G401.6 (cell line): ENCODE measurements around the gene DPH2.
A peak's percentile ranks its signal among the peaks of the same experiment; 100 is the strongest.

ENCODE experiments used
- FAIRE-seq: peaks from 2 replicates; lab custom pipeline; 2012; peaks lifted over from hg19 to GRCh38; lab: Jason Lieb, UNC

DPH2 gene

DNA sequence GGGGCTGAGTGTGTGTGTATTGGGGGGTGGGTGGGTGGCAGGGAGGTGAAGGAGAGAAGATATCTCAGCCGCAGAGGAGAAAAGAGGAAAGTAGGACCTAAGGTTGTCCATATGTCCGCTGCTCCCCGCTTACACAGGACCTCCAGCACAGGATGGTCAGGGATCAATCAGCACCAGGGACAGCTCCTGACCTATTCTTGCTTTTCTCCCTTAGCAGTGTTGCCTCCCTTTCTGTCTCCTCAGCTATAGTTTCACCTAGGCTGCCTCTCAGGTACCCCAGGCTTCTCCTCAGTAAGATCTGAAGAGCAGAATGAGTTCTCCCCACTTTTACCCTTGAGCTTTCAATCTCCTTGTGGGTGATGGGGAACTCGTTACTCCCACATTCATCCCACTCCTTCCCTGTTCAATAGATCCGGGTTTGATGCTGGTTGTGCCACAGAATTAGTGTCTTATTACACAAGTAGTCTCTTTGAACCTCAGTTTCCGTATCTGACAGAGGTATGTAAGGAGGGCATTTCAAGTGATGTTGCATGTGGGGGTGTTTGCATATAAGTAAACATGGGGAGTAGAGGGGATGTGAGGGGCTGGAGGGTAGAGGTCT lies 1.4 kb upstream of the DPH2 start:
- no peak for FAIRE-seq

DNA sequence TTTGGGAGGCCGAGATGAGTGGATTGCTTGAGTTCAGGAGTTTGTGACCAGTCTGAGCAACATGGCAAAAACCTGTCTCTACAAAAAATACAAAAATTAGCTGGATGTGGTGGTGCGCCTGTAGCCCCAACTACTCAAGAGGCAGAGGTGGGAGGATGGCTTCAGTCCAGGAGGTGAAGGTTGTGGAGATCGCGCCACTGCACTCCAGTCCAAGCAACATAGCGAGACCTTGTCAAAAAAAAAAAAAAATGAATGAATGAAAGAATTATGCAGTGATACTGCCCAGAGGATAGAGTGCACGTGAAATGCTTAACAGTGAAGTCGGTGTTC lies 429 bp upstream of the DPH2 start:
- no peak for FAIRE-seq

DNA sequence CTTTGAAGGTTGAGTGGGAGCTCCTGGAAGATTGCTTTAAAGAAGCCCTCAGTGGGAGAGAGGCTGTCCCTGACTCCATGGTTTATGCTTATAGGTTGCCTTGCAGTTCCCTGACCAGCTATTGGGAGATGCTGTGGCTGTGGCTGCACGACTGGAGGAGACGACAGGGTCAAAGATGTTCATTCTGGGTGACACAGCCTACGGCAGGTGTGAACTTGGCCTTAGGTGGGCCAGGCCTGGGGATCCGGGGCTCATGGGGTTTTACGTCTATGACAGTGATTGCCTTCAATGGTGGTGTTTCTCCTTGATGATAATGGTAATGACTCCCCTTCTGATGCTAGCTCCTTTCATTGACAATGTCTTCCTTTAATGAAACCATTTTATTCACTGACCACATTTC lies 692 bp downstream of the DPH2 start:
- FAIRE-seq, result no peak

DNA sequence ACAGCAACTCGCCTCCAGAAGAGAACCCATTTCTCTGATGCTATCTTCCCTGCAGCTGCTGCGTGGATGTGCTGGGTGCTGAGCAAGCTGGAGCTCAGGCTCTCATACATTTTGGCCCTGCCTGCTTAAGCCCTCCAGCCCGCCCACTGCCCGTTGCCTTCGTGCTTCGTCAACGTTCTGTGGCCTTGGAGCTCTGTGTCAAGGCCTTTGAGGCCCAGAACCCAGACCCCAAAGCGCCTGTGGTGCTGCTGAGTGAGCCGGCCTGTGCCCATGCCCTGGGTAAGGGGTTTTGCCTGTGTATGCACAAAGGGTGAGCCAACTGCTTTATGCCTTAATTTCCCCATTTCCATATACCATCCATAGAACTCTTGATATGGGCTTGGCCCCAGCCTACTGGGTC lies 1.1 kb downstream of the DPH2 start:
- FAIRE-seq, result no peak

DNA sequence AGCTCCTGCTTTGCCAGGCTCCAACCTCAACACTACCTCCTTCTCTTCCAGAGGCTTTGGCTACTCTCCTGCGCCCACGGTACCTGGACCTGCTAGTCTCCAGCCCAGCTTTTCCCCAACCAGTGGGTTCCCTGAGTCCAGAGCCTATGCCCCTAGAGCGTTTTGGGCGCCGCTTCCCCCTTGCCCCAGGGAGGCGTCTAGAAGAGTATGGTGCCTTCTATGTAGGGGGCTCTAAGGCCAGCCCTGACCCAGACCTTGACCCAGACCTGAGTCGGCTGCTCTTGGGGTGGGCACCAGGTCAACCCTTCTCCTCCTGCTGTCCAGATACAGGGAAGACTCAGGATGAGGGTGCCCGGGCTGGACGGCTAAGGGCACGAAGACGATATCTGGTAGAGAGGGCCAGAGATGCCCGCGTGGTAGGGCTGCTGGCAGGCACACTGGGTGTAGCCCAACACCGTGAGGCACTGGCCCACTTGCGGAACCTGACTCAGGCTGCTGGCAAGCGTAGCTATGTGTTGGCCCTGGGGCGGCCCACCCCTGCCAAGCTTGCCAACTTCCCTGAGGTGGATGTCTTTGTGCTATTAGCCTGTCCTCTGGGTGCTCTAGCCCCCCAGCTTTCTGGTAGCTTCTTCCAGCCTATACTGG lies 1.6 kb downstream of the DPH2 start:
- no peak for FAIRE-seq

DNA sequence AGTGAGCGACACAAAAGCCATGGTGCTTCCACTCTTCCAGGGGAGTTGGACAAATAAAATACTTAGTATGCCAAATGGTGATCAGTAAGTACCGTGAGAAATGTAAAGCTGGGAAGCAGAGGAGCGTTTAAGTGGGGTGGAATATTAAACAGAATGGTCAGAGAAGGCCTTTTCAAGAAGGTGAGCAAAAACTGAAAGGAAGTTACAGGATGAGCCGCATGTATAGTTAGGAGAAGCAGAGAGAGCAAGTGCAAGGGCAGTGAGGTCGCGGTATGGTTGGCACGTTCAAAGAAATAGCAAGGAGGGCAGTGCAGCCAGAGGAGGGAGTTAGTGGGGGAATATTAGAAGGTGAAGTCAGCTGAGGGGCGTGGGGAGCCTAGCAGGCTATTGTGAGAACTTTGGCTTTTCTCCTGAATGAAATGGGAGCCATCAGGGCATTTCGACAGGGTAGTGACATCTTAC lies 4.2 kb downstream of the DPH2 start:
- no peak for FAIRE-seq

DNA sequence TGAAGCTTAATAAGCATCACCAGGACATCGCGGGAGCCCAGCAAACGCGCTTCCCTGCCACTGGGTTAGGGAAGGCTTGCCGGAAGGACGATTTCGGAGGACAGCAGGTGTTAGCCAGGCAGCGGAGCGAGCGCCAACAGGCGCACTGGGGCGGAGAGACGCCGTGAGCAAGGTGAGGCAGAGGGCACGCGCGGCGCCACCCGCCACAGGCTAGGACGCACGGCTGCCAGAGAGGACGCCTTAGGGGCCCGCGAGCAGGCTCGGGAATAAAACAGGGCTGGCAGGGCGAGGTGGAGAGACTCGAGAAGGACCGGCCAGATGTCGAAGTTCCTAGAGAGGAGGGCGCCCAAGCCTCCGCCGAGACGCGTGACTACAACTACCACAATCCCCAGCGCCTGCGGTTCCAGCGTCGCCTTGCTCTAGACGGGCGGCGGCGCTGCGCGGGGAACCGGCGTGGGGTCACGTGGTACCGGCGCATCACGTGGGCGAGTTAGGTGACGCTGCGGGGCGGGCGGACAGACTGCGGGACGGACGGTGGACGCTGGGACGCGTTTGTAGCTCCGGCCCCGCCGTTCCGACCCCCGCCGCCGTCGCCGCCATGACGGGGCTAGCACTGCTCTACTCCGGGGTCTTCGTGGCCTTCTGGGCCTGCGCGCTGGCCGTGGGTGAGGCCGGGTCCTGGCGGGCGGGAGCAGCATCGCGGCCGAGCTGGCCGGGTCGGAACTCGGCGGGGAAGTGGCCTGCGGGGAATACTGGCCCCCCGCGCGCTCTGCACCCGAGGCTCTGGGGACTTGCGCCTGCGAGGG lies 4.8 kb downstream of the DPH2 start, which contains the start of gene ATP6V0B:
Gene ATP6V0B (plus strand): TSS at position 518 of the 806 bp plus-strand sequence. CDS start 81 bp downstream, at position 599.
- peak; percentile 89 for FAIRE-seq

DNA sequence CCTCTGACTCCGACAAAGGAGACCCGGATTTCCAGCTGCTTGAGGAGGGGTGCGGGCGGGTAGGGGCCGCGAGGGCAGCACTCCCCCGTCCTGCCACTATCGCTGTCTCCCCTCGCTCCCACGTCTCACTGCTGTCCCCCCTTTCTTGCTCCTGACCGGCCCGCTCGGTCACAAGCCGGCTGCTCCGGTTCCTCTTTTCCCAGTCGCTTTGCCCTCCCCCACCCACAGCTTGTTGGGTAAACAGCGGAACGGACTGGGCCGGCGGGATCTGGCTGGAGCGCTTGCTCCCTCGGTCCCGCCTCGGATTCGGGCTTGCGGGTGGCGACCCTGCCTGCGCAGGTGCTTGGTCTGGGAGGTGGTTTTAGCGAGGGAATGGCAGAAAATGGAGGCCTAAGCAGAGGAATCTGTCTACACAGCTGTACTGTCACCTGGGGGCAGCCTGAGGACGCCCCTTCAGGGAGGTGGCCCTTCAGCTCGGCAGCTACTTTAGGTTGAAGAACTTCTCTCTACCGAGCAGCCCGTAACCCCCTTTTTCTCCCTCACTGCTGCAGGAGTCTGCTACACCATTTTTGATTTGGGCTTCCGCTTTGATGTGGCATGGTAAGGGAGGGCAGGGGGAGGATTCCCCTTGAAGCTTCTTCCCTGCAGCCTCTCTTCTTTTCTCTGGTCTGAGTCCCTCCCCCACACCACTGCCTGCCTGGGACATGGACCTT lies 5.6 kb downstream of the DPH2 start:
- no peak for FAIRE-seq

DNA sequence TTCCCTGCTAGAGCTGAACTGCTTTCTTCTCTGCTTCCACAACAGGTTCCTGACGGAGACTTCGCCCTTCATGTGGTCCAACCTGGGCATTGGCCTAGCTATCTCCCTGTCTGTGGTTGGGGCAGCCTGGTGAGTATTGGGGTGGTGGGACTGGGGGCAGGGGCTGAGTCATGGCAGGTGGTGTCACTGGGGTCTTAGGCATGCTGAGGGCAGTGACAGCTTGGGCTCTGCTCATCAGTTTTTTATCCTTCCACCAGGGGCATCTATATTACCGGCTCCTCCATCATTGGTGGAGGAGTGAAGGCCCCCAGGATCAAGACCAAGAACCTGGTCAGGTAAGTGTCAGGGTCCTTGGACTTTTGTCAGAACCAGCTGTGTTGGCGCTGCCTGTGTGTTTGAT lies 6.2 kb downstream of the DPH2 start:
- FAIRE-seq, result no peak

DNA sequence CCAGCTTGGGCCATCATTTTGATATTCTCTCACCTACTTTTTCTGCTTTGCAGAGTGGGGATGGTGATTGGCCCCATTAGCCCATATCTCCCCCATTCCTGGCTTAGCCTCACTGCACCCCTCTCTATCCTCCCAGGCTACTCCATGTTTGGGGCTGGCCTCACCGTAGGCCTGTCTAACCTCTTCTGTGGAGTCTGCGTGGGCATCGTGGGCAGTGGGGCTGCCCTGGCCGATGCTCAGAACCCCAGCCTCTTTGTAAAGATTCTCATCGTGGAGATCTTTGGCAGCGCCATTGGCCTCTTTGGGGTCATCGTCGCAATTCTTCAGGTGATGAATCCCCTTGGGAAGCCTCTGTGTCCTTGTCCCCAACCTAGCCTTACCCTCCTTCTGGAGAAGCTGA lies 7.1 kb downstream of the DPH2 start:
- FAIRE-seq, result no peak

DNA sequence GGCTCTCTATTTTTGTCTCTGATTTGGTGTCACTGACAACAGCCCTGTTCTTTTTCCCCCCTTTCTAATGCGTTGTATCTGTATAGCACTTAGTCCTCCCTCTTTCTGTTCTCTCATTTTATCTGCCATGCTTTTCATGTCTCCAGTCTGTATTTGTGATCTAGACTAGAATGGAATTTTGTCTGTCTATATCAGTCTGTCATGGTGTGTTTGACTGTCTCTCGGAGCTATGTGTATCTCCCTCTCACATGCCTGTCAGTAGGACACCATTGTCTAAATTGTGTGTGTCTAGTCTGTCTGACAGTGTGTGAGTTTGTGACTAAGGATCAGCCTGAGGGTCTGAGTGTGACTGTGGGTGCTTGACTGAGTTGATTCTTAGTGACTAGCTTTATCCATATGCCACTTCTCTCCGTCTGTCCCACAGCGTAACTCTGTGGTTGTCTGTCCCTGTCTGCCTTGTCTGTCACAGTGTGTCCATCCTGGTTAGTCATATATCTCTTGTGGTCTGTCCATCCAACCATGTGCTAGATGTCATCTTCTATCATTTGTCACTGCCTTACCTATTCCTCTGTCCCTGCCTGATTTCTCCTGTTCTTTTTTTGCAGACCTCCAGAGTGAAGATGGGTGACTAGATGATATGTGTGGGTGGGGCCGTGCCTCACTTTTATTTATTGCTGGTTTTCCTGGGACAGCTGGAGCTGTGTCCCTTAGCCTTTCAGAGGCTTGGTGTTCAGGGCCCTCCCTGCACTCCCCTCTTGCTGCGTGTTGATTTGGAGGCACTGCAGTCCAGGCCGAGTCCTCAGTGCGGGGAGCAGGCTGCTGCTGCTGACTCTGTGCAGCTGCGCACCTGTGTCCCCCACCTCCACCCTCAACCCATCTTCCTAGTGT lies 7.8 kb downstream of the DPH2 start:
- FAIRE-seq, result no peak

DNA sequence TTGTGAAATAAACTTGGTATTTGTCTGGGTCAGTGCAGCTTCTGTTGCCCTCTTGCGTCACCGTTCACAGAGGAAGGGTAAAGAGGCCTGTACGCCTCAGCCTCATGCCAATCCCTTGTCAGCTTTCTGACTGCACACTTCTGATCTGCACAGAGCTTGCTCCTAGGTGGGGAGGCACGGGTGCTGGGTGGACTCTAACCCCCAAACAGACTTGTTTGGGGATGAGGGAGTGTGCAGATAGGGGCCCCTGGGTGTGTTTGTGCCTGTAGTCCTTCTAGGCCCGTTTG lies 8.4 kb downstream of the DPH2 start:
- no peak for FAIRE-seq

DNA sequence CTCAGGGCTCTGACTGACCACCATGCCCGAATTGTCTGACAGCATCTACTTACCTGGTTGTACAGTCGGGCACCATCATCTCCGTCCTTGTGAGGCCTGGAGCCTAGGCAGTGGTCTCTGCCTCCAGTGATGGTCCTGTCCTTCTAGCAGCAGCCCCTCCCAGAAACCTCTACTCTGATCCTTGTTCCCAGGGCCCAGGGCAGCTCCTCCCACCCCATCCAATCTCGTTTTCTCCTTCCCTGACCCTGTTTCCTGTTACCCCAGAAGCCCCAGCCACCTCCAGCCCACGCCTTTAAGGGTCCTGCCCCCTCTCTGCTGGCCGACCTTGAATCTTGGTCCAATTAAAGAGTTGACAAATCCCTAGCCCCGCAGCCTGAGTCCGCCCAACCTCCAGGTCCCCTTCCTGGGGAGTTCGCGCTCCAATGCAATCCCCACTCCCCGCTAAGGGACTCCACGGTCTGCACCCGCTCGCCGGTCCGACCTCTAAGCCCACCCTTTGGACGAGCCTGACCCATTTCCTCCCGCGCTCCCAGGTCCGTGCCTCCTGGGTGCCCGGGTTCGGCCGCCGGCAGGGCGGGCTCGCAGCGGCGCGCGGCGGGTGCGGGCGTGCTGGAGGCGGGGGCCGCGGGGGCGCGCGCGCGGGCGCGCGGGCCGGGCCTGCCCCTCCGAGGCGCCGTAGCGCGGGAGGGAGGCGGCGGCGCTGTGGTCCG lies 8.9 kb downstream of the DPH2 start, which contains the start of gene B4GALT2:
Gene B4GALT2 (plus strand): TSS at position 660 of the 710 bp plus-strand sequence. CDS start 1,951 bp downstream, outside the sequence.
- FAIRE-seq, result no peak

DNA sequence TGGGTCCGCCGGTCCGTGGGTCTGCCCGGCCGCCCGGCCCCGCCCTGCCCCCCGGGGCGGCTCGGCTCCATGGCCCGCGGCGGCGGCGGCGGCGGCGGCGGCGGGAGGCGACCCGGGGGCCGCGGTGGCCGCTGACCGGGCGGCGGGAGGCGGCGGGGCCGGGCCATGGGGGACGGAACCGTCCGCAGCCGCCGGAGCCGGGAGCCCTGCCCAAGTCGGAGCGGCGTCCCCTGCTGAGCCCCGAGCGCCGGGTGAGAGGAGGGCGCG lies 9.4 kb downstream of the DPH2 start:
- no peak for FAIRE-seq

DNA sequence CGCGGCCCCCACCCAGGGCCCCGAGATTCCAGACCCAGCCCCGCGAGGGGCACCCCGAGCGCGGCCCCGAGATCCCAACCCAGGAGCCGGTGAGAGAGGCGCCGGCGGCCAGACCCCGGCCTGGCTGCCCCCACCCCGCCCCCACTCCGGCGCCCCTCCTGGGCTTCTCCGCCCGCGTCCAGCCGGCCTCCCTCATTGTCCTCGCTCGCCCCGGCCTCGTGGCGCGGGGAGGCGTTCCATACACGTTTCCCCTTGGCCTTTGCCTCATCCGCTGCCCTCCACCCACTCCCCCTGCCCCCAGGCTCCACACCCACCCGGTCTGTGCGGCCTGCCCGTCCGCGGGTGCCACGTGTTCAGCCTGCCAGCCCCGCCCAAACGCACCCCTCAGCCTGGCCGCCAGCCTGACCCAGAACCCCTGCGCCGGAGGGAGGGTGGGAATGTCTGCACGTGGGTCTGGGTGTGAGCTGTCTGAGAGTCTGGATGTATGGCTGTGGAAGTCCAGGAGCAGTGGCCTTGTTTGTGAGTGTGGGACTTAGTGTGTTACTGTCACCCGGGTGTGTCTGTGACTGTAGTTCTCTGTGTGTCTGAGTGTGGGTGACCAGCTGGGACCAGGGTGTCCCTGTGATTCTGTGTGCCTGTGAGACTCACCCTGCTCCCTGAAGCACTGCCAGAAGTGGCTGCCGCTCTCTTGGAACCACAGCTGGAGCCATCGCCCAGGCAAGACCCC lies 9.9 kb downstream of the DPH2 start:
- no peak for FAIRE-seq

DNA sequence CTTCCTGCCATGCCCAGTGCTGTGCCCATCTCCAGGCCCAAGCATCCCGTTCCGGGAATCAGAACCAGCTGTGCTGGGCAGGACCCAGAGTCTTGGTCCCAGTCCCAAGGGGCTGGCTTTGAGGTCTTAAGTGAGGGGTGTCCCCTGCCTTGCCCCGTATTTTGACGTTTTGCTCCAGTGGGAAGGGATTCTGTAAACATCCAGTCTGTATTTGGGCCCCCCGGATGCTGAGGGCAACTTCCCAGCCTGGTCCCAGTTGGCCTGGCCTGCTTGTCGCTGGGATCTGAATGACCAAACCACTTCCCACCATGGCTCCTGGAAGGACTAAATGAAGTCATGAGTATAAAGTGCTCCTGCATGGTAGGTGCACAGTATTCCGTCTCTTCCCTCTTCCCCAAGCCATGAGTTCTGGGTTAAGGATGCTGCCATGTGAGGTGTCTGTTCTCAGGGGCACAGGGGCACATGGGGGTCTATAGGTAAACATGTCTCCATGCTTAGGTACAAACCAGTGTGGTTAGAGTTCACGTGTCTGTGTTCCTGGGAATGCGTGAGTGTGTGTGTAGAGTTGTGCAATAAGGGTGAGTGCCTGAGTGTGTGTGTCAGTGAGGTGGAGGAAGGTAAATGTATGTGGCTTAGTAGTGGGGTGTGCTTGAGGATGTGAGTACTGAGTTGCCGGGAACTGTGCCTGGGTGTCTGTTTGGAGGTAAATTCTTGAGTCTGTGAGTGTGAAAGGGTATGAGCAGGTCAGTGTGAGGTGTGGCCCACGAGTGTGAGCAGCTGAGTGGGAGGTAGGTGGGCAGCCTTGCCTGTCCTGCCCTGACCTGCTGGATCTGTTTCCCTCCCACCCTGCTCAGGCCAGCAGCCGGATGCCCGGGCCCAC lies 10.7 kb downstream of the DPH2 start:
- no peak for FAIRE-seq

DNA sequence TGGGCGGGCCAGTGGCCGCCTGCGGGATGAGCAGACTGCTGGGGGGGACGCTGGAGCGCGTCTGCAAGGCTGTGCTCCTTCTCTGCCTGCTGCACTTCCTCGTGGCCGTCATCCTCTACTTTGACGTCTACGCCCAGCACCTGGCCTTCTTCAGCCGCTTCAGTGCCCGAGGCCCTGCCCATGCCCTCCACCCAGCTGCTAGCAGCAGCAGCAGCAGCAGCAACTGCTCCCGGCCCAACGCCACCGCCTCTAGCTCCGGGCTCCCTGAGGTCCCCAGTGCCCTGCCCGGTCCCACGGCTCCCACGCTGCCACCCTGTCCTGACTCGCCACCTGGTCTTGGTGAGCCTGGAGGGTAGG lies 11.3 kb downstream of the DPH2 start:
- no peak for FAIRE-seq

DNA sequence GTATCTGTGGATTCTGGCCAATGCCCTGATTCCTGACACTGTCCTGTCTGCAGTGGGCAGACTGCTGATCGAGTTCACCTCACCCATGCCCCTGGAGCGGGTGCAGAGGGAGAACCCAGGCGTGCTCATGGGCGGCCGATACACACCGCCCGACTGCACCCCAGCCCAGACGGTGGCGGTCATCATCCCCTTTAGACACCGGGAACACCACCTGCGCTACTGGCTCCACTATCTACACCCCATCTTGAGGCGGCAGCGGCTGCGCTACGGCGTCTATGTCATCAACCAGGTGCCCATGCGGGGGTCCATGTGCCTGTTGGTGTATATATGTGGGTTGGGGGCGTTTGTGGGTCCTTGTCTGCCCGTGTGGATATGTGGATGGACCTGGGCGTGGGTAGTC lies 11.8 kb downstream of the DPH2 start:
- FAIRE-seq, result no peak

DNA sequence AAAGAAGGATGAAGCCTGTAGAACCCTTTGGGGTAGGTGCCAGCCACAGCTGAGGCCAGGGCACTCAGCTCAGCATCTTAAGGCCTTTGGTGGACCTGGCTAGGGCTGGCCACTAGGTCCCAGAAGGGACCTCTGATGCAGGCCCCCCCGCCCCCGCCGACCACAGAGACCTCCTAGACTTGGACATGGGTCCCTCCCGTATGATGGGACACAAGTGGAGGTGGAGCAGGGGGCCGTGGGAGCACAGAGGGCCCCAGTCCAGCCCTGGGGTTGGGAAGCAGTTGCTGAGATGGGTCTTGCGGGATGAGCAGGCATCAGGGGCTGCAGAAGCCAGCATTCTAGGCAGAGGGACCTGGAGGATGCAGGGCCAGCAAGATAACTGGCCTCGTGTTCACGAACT lies 12.4 kb downstream of the DPH2 start:
- no peak for FAIRE-seq

DNA sequence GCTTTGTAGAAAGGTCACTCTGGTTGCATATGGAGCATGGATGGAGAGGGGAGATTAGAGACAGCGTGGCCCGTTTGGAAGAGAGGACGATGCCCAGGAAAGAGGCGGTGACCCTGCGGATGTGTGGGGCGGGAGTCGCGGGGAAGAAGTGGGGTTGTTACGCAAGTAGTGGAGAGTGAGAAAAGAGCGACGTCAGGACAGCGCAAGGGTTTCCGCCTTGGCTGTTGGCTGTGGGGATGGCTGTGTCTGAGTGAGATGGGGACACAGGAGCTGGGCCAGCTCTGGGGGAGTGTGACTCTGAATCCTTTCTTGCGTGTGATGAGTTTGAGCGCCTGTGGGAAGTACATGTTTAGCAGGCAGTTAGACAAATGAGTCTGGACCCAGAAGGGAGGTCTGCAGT lies 13.0 kb downstream of the DPH2 start:
- FAIRE-seq, result no peak
